Measurements from ENCODE around the gene ATG10. TPM values are rescaled to one million over a fixed set of nuclear protein-coding genes. Genes with fewer than 3 reads are reported as not detected.

The ATG10 gene
- total RNA-seq, 1 donor: 6.5 TPM

GRCh38 chr5:81969912-81970311 lies 1.9 kb upstream of the ATG10 start:
- Histone ChIP-seq H3K36me3 (ENCODE audit: insufficient read depth, low read length) (no peaks in the 10 kb centered on the region), H3K27me3 (ENCODE audit: insufficient read depth, low read length) (no peaks in the 10 kb centered on the region), H3K4me2 (ENCODE audit: insufficient read depth, low read length) (no peak overlapping the region), H3K4me3 (ENCODE audit: insufficient read depth, low read length) (no peak overlapping the region), H2AFZ (ENCODE audit: low read length) (peak overlapping the region; percentile 34), H3K27ac (ENCODE audit: low read depth, low read length) (no peak overlapping the region), H3K9me3 (ENCODE audit: low read depth, low read length) (no peaks in the 10 kb centered on the region), H3K4me1 (ENCODE audit: insufficient read depth, low read length) (peaks cover 5% of the 10 kb centered on the region), H3K79me2 (ENCODE audit: insufficient read depth, low read length) (no peaks in the 10 kb centered on the region), H4K20me1 (ENCODE audit: insufficient read depth, low read length) (no peaks in the 10 kb centered on the region)
- TF ChIP-seq CTCF (IDR thresholded peaks at IDR 0.05; ENCODE audit: extremely low read depth, low read depth, low read length): no peak
- DNase-seq (ENCODE audit: insufficient read length, low spot score, missing footprints): no peak

- DNase-seq (ENCODE audit: insufficient read length, low spot score, missing footprints): no peak
- H3K36me3 ChIP-seq (ENCODE audit: insufficient read depth, low read length): no peaks in the 10 kb centered on the region
- H3K79me2 ChIP-seq (ENCODE audit: insufficient read depth, low read length): no peaks in the 10 kb centered on the region
- H4K20me1 ChIP-seq (ENCODE audit: insufficient read depth, low read length): no peaks in the 10 kb centered on the region
- H3K4me3 ChIP-seq (ENCODE audit: insufficient read depth, low read length): peak overlapping the region; percentile 87
- no peaks in the 10 kb centered on the region for H3K9me3 ChIP-seq (ENCODE audit: low read depth, low read length)
- H3K27me3 ChIP-seq (ENCODE audit: insufficient read depth, low read length): no peaks in the 10 kb centered on the region
- H3K4me1 ChIP-seq (ENCODE audit: insufficient read depth, low read length): peaks cover 5% of the 10 kb centered on the region
- no peak for TF ChIP-seq CTCF (IDR thresholded peaks at IDR 0.05; ENCODE audit: extremely low read depth, low read depth, low read length)
- H3K27ac ChIP-seq (ENCODE audit: low read depth, low read length): peak overlapping the region; percentile 91
- H2AFZ ChIP-seq (ENCODE audit: low read length): peak overlapping the region; percentile 91
- peak overlapping the region; percentile 92 for H3K4me2 ChIP-seq (ENCODE audit: insufficient read depth, low read length)
Observed at GRCh38 chr5:81971111-81971711, 612 bp upstream of the ATG10 start.

- no peaks in the 10 kb centered on the region for H3K36me3 ChIP-seq (ENCODE audit: insufficient read depth, low read length)
- TF ChIP-seq CTCF (IDR thresholded peaks at IDR 0.05; ENCODE audit: extremely low read depth, low read depth, low read length): no peak
- no peaks in the 10 kb centered on the region for H3K79me2 ChIP-seq (ENCODE audit: insufficient read depth, low read length)
- H3K27ac ChIP-seq (ENCODE audit: low read depth, low read length): peak overlapping the region; percentile 91
- H3K4me1 ChIP-seq (ENCODE audit: insufficient read depth, low read length): peaks cover 5% of the 10 kb centered on the region
- H4K20me1 ChIP-seq (ENCODE audit: insufficient read depth, low read length): no peaks in the 10 kb centered on the region
- peak overlapping the region; percentile 92 for H2AFZ ChIP-seq (ENCODE audit: low read length)
- no peaks in the 10 kb centered on the region for H3K27me3 ChIP-seq (ENCODE audit: insufficient read depth, low read length)
- H3K4me2 ChIP-seq (ENCODE audit: insufficient read depth, low read length): peak overlapping the region; percentile 93
- peak overlapping the region; percentile 87 for H3K4me3 ChIP-seq (ENCODE audit: insufficient read depth, low read length)
- no peaks in the 10 kb centered on the region for H3K9me3 ChIP-seq (ENCODE audit: low read depth, low read length)
- no peak for DNase-seq (ENCODE audit: insufficient read length, low spot score, missing footprints)
Observed at GRCh38 chr5:81972492-81972783, 615 bp downstream of the ATG10 start.

GRCh38 chr5:81980160-81980559 lies 8.3 kb downstream of the ATG10 start:
- H3K4me1 ChIP-seq (ENCODE audit: insufficient read depth, low read length): no peaks in the 10 kb centered on the region
- H2AFZ ChIP-seq (ENCODE audit: low read length): no peak overlapping the region
- H3K4me3 ChIP-seq (ENCODE audit: insufficient read depth, low read length): no peak overlapping the region
- DNase-seq (ENCODE audit: insufficient read length, low spot score, missing footprints): no peak
- H4K20me1 ChIP-seq (ENCODE audit: insufficient read depth, low read length): no peaks in the 10 kb centered on the region
- no peak overlapping the region for H3K4me2 ChIP-seq (ENCODE audit: insufficient read depth, low read length)
- no peaks in the 10 kb centered on the region for H3K79me2 ChIP-seq (ENCODE audit: insufficient read depth, low read length)
- H3K27me3 ChIP-seq (ENCODE audit: insufficient read depth, low read length): no peaks in the 10 kb centered on the region
- H3K27ac ChIP-seq (ENCODE audit: low read depth, low read length): no peak overlapping the region
- H3K36me3 ChIP-seq (ENCODE audit: insufficient read depth, low read length): no peaks in the 10 kb centered on the region
- H3K9me3 ChIP-seq (ENCODE audit: low read depth, low read length): no peaks in the 10 kb centered on the region
- no peak for TF ChIP-seq CTCF (IDR thresholded peaks at IDR 0.05; ENCODE audit: extremely low read depth, low read depth, low read length)
